Tibial nerve (tissue), 4 donors: ENCODE data around the gene ITGA5.

ENCODE experiments used
- CTCF ChIP-seq, 5 experiments: fragments of 200-600 bp in 3 of 5; fragments of 450-650 bp in 2 of 5; sonication (generic) in 3 of 5; IDR thresholded peaks; one replicate each; pipeline ENCODE4 v1.5.1; 2016 to 2019; ENCODE audit warnings: antibody characterized with exemption in 5 of 5, mild to moderate bottlenecking in 3 of 5, moderate library complexity in 2 of 5
- EP300 ChIP-seq, 2 donors: sonication (generic); formaldehyde crosslinking; IDR thresholded peaks; one replicate each; pipeline ENCODE4 v1.6.1; 2017; ENCODE audit warnings: antibody characterized with exemption in 2 of 2, mild to moderate bottlenecking in 1 of 2
- POLR2A ChIP-seq, 2 donors: fragments of 450-650 bp; IDR thresholded peaks; one replicate each; pipeline ENCODE4 v1.6.1; 2017; ENCODE audit warnings: antibody characterized with exemption in 2 of 2, mild to moderate bottlenecking in 2 of 2, moderate library complexity in 2 of 2

- TF ChIP-seq CTCF (IDR thresholded peaks at IDR 0.05): no peak
- no peak for TF ChIP-seq POLR2A (IDR thresholded peaks at IDR 0.05)
- TF ChIP-seq EP300 (IDR thresholded peaks at IDR 0.05): no peak
Measured at GRCh38 chr12:54427106-54427505, 8.0 kb upstream of the ITGA5 start.
